HL-60 (cell line): ENCODE data around the gene CATSPERD.

ENCODE experiments used
- DNase-seq, 2 experiments: peaks; one replicate each; pipeline ENCODE4 v3.0.0-alpha.2; 2010 to 2020; ENCODE audit warnings: low read depth in 1 of 2, low spot score in 1 of 2
- H3K27ac ChIP-seq: fragments of 250-450 bp; sonication (Bioruptor Pico); replicated peaks from 2 replicates; pipeline ENCODE4 v1.5.1; 2020; ENCODE audit warnings: mild to moderate bottlenecking, moderate library complexity
- H3K27me3 ChIP-seq: fragments of 250-450 bp; sonication (Bioruptor Pico); 2 replicates; pipeline ENCODE4 v1.5.1; 2021; ENCODE audit warnings: mild to moderate bottlenecking, moderate library complexity; ENCODE audit not compliant: insufficient read depth, poor library complexity, severe bottlenecking
- H3K4me3 ChIP-seq: replicated peaks from 2 replicates; pipeline ENCODE4 v1.5.1; 2011; ENCODE audit warnings: mild to moderate bottlenecking, control low read depth, low read length; ENCODE audit not compliant: insufficient read depth
- CTCF ChIP-seq: IDR thresholded peaks from one replicate; pipeline ENCODE4 v1.5.1; 2011; ENCODE audit warnings: low read length, control low read depth, inconsistent platforms; ENCODE audit not compliant: insufficient read depth
- GABPA ChIP-seq: IDR thresholded peaks from 2 replicates; pipeline ENCODE4 v1.6.1; 2012; ENCODE audit warnings: low read depth
- POLR2AphosphoS5 ChIP-seq: IDR thresholded peaks from 2 replicates; pipeline ENCODE4 v1.6.1; 2012; ENCODE audit warnings: low read depth
- REST ChIP-seq: IDR thresholded peaks from 2 replicates; pipeline ENCODE4 v1.6.1; 2012; ENCODE audit warnings: low read depth; ENCODE audit not compliant: insufficient replicate concordance
- SPI1 ChIP-seq: IDR thresholded peaks from 2 replicates; pipeline ENCODE4 v1.6.1; 2012; ENCODE audit warnings: low read depth, mild to moderate bottlenecking, borderline replicate concordance

Gene CATSPERD

GRCh38 chr19:5680437-5681368 is 39.7 kb upstream of the CATSPERD start, which contains the start of the genes HSD11B1L and MICOS13:
TSS of gene HSD11B1L (plus strand) at chr19:5681027. CDS start at chr19:5684833, 3,806 bp downstream.
TSS of gene MICOS13 (minus strand) at chr19:5680516. CDS start at chr19:5680486, 30 bp downstream.
- H3K27ac ChIP-seq = peak within 1 kb of the TSS; percentile 90
- no peak for TF ChIP-seq REST
- peak; percentile 75 for TF ChIP-seq GABPA
- TF ChIP-seq POLR2AphosphoS5 = peak; percentile 71

GRCh38 chr19:5681391-5682106 is 38.9 kb upstream of the CATSPERD start:
- Histone ChIP-seq H3K27me3 (no peaks in the 10 kb centered on the region), H3K27ac (no peak overlapping the region), H3K4me3 (peak overlapping the region; percentile 63; the same call in 1 of the 2 replicates)
- TF ChIP-seq CTCF (no peak), REST (no peak), GABPA (no peak), SPI1 (no peak), POLR2AphosphoS5 (no peak)
- no peak for DNase-seq

More at GRCh38 chr19:5680437-5681368, 39.7 kb upstream of the CATSPERD start, which contains the start of the genes HSD11B1L and MICOS13:
- Histone ChIP-seq H3K4me3 (peak within 1 kb of the TSS; percentile 97), H3K27me3 (no peaks in the 10 kb centered on the region)
- DNase-seq = peak; percentile 98 to 99

GRCh38 chr19:5682107-5682482 is 38.3 kb upstream of the CATSPERD start:
- H3K4me3 ChIP-seq = no peak overlapping the region
- DNase-seq = no peak
- TF ChIP-seq POLR2AphosphoS5 = no peak
- no peak for TF ChIP-seq GABPA
- no peak for TF ChIP-seq REST
- no peak for TF ChIP-seq CTCF
- TF ChIP-seq SPI1 = no peak
- H3K27ac ChIP-seq = no peak overlapping the region
- no peaks in the 10 kb centered on the region for H3K27me3 ChIP-seq
